SK-N-SH (cell line): ENCODE measurements around the gene CR1. TPM values are rescaled to one million over a fixed set of nuclear protein-coding genes. Genes with fewer than 3 reads are reported as not detected.

ENCODE experiments used
- CTCF ChIA-PET: fragments of 300-600, 350-600 bp; formaldehyde crosslinking; extraction: SDS; loops from one replicate; lab custom pipeline; 2021; lab: Yijun Ruan, JAX
- POLR2A ChIA-PET: fragments of 350-600 bp; sonication (Branson Sonifier 250); formaldehyde crosslinking; extraction: SDS; loops from one replicate; lab custom pipeline; 2020; ENCODE audit warnings: antibody characterized with exemption, inconsistent platforms; lab: Yijun Ruan, JAX
- DNase-seq: peaks from one replicate; pipeline ENCODE4 v3.0.0; 2012
- H2AFZ ChIP-seq: fragments of 200-600 bp; sonication (generic); 2 replicates; pipeline ENCODE4 v1.8.1; 2016; ENCODE audit warnings: antibody characterized with exemption, mild to moderate bottlenecking, low read depth
- H3F3A ChIP-seq: fragments of 200-600 bp; sonication (generic); replicated peaks from 2 replicates; pipeline ENCODE3; 2016; ENCODE audit warnings: antibody characterized with exemption, mild to moderate bottlenecking; ENCODE audit not compliant: insufficient read depth
- H3K27ac ChIP-seq, 2 experiments: fragments of 200-500 bp in 1 of 2; fragments of 200-600 bp in 1 of 2; sonication (Bioruptor generic) in 1 of 2; sonication (generic), shearing (Covaris generic) in 1 of 2; 2 replicates each; pipeline versions ENCODE4 v1.5.1 to v1.6.1; 2014 to 2016; ENCODE audit warnings: low read depth in 2 of 2, inconsistent platforms in 1 of 2, low read length in 1 of 2, mild to moderate bottlenecking in 1 of 2, mixed read lengths in 1 of 2
- H3K27me3 ChIP-seq: fragments of 200-600 bp; sonication (generic), shearing (Covaris generic); 2 replicates; pipeline ENCODE4 v1.6.1; 2016; ENCODE audit warnings: mixed run types; ENCODE audit not compliant: insufficient read depth
- H3K36me3 ChIP-seq, 2 experiments: fragments of 200-500 bp in 1 of 2; fragments of 200-600 bp in 1 of 2; sonication (Bioruptor generic) in 1 of 2; sonication (generic) in 1 of 2; replicated peaks in 1 of 2; 2 replicates each; pipeline versions ENCODE3 to v1.5.1; 2014 to 2016; ENCODE audit warnings: low read length in 1 of 2, mild to moderate bottlenecking in 1 of 2; ENCODE audit not compliant: insufficient read depth in 2 of 2, control insufficient read depth in 1 of 2
- H3K4me1 ChIP-seq, 2 experiments: fragments of 200-500 bp in 1 of 2; fragments of 200-600 bp in 1 of 2; sonication (Bioruptor generic) in 1 of 2; sonication (generic), shearing (Covaris generic) in 1 of 2; 2 replicates each; pipeline versions ENCODE4 v1.5.1 to v1.6.1; 2014 to 2016; ENCODE audit warnings: low read depth in 1 of 2, low read length in 1 of 2, mixed run types in 1 of 2; ENCODE audit not compliant: insufficient read depth in 2 of 2, control insufficient read depth in 1 of 2
- H3K4me2 ChIP-seq: fragments of 200-600 bp; sonication (generic), shearing (Covaris generic); 2 replicates; pipeline ENCODE4 v1.6.1; 2017; ENCODE audit warnings: mixed run types
- H3K4me3 ChIP-seq, 2 experiments: fragments of 200-500 bp in 1 of 2; fragments of 200-600 bp in 1 of 2; sonication (Bioruptor generic) in 1 of 2; sonication (generic), shearing (Covaris generic) in 1 of 2; 2 replicates each; pipeline versions ENCODE4 v1.5.1 to v1.8.1; 2014 to 2016; ENCODE audit warnings: low read depth in 2 of 2, inconsistent platforms in 1 of 2, low read length in 1 of 2, mild to moderate bottlenecking in 1 of 2, mixed read lengths in 1 of 2, moderate library complexity in 1 of 2
- H3K79me2 ChIP-seq: fragments of 200-600 bp; sonication (generic); 2 replicates; pipeline ENCODE4 v1.8.1; 2017; ENCODE audit warnings: mild to moderate bottlenecking; ENCODE audit not compliant: insufficient read depth
- H3K9ac ChIP-seq: fragments of 200-600 bp; sonication (generic); 2 replicates; pipeline ENCODE4 v1.6.1; 2017; ENCODE audit warnings: mixed run types
- H3K9me2 ChIP-seq: fragments of 200-600 bp; sonication (generic); 2 replicates; pipeline ENCODE4 v1.6.1; 2017; ENCODE audit warnings: mixed run types
- H3K9me3 ChIP-seq: fragments of 200-600 bp; sonication (generic); 2 replicates; pipeline ENCODE4 v1.6.1; 2017; ENCODE audit warnings: mixed run types, mild to moderate bottlenecking, moderate library complexity
- H4K20me1 ChIP-seq: fragments of 200-600 bp; sonication (generic); 2 replicates; pipeline ENCODE4 v1.6.1; 2017; ENCODE audit warnings: mild to moderate bottlenecking, mixed run types; ENCODE audit not compliant: insufficient read depth
- CHD2 ChIP-seq: fragments of 150-350 bp; IDR thresholded peaks from 2 replicates; pipeline ENCODE4 v1.6.1; 2018; ENCODE audit warnings: low read length; ENCODE audit not compliant: partially characterized antibody
- ELF1 ChIP-seq: IDR thresholded peaks from 2 replicates; pipeline ENCODE4 v1.4.0; 2012
- EP300 ChIP-seq, 2 experiments: IDR thresholded peaks; 2 replicates each; pipeline versions ENCODE4 v1.4.0 to v1.6.1; 2012; ENCODE audit warnings: borderline replicate concordance in 1 of 2, low read depth in 1 of 2, low read length in 1 of 2
- FOSL2 ChIP-seq: IDR thresholded peaks from 2 replicates; pipeline ENCODE4 v1.4.0; 2012; ENCODE audit warnings: low read depth, mild to moderate bottlenecking, moderate library complexity, borderline replicate concordance
- FOXM1 ChIP-seq: IDR thresholded peaks from 2 replicates; pipeline ENCODE4 v1.4.0; 2012; ENCODE audit warnings: low read depth, mild to moderate bottlenecking
- GABPA ChIP-seq: IDR thresholded peaks from 2 replicates; pipeline ENCODE4 v1.4.0; 2012; ENCODE audit warnings: low read depth, mild to moderate bottlenecking
- GATA2 ChIP-seq: sonication (generic); formaldehyde crosslinking; IDR thresholded peaks from 2 replicates; pipeline ENCODE4 v1.5.0; 2020; ENCODE audit warnings: mild to moderate bottlenecking, missing genetic modification reagents
- IRF3 ChIP-seq: fragments of 150-350 bp; IDR thresholded peaks from 2 replicates; pipeline ENCODE4 v1.6.1; 2016; ENCODE audit warnings: mild to moderate bottlenecking, low read depth, low read length
- MAX ChIP-seq: IDR thresholded peaks from 2 replicates; pipeline ENCODE4 v1.4.0; 2012; ENCODE audit warnings: low read depth
- PBX3 ChIP-seq: IDR thresholded peaks from 2 replicates; pipeline ENCODE4; 2012
- POLR2AphosphoS5 ChIP-seq: IDR thresholded peaks from 2 replicates; pipeline ENCODE4 v1.6.1; 2012; ENCODE audit warnings: low read depth, low read length
- RFX5 ChIP-seq: IDR thresholded peaks from 2 replicates; pipeline ENCODE4 v1.6.1; 2012; ENCODE audit warnings: mild to moderate bottlenecking, improper control_type of control experiment, low read length
- SMC3 ChIP-seq: IDR thresholded peaks from 2 replicates; pipeline ENCODE4 v1.6.1; 2012; ENCODE audit warnings: low read depth, low read length, improper control_type of control experiment
- TAF1 ChIP-seq: IDR thresholded peaks from 2 replicates; pipeline ENCODE4 v1.6.1; 2012; ENCODE audit warnings: low read depth, mild to moderate bottlenecking, low read length, moderate library complexity, borderline replicate concordance
- TCF12 ChIP-seq: IDR thresholded peaks from 2 replicates; pipeline ENCODE4 v1.4.0; 2012
- TEAD4 ChIP-seq: IDR thresholded peaks from 2 replicates; pipeline ENCODE4 v1.4.0; 2012; ENCODE audit warnings: mild to moderate bottlenecking, borderline replicate concordance; ENCODE audit not compliant: insufficient read depth
- WGBS: methylation state at CpG from one replicate; pipeline ENCODE4 v1.1.6; 2017; ENCODE audit warnings: low lambda C conversion rate; 5-methylcytosine and 5-hydroxymethylcytosine counted together
- polyA plus RNA-seq, 3 experiments: library from polyadenylated mRNA; depleted of rRNA; stranded (reverse); fragments of >200 nt; gene quantifications; 2 replicates each; pipeline ENCODE4 v1.2.3, GENCODE V29; 2012
- TF ChIP-seq, protein P1 (sequence below): fragments of 150-350 bp; IDR thresholded peaks from 2 replicates; pipeline ENCODE4 v1.6.1; 2017; ENCODE audit warnings: antibody characterized with exemption, low read length, low read depth, borderline replicate concordance
- TF ChIP-seq, protein P2 (sequence below): fragments of 200-600 bp; sonication (generic); IDR thresholded peaks from 2 replicates; pipeline ENCODE4 v1.6.1; 2017; ENCODE audit warnings: antibody characterized with exemption, mild to moderate bottlenecking, moderate library complexity

Gene CR1
- polyA plus RNA-seq, 1 of the 3 experiments (the other 2 are of a cell fraction): not detected

DNA sequence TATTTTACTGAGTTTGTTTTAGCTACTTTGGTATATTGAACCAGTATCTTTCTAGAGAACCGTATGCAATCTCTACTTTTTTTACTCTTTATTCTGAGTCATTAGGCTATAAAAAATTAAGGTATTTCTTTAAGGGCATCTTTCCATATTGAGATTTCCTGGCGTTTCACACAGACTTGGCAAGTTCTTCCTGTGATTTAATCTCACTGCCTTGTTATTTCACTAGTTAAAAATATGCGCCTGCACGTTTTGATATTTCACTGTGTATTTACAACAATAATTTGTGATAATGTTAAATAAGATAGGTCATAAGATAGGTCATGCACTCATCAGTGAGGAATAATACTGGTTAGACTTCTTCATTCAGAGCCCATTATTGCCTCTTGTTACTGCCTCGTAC lies 132.8 kb downstream of the CR1 start:
- TF ChIP-seq SMC3 (no peak), EP300 (IDR thresholded peaks at IDR 0.05; ENCODE audit: borderline replicate concordance in 1 of 2, low read depth in 1 of 2, low read length in 1 of 2) (no peak), POLR2AphosphoS5 (no peak), RFX5 (no peak), FOSL2 (no peak), FOXM1 (no peak), TAF1 (no peak), GABPA (no peak), ELF1 (no peak), GATA2 (no peak), IRF3 (no peak), TEAD4 (no peak), PBX3 (no peak), TCF12 (no peak), MAX (no peak), CHD2 (no peak)
- TF ChIP-seq, protein P1, sequence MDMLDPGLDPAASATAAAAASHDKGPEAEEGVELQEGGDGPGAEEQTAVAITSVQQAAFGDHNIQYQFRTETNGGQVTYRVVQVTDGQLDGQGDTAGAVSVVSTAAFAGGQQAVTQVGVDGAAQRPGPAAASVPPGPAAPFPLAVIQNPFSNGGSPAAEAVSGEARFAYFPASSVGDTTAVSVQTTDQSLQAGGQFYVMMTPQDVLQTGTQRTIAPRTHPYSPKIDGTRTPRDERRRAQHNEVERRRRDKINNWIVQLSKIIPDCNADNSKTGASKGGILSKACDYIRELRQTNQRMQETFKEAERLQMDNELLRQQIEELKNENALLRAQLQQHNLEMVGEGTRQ: no peak
- TF ChIP-seq, protein P2, sequence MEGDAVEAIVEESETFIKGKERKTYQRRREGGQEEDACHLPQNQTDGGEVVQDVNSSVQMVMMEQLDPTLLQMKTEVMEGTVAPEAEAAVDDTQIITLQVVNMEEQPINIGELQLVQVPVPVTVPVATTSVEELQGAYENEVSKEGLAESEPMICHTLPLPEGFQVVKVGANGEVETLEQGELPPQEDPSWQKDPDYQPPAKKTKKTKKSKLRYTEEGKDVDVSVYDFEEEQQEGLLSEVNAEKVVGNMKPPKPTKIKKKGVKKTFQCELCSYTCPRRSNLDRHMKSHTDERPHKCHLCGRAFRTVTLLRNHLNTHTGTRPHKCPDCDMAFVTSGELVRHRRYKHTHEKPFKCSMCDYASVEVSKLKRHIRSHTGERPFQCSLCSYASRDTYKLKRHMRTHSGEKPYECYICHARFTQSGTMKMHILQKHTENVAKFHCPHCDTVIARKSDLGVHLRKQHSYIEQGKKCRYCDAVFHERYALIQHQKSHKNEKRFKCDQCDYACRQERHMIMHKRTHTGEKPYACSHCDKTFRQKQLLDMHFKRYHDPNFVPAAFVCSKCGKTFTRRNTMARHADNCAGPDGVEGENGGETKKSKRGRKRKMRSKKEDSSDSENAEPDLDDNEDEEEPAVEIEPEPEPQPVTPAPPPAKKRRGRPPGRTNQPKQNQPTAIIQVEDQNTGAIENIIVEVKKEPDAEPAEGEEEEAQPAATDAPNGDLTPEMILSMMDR: no peak
- Histone ChIP-seq H3K4me1 (no peaks in the 10 kb centered on the region), H3K36me3 (no peaks in the 10 kb centered on the region), H3K9ac (no peak overlapping the region), H3F3A (no peaks in the 10 kb centered on the region), H4K20me1 (no peaks in the 10 kb centered on the region), H3K4me2 (no peak overlapping the region), H3K9me3 (no peaks in the 10 kb centered on the region), H2AFZ (no peak overlapping the region), H3K27me3 (peaks cover 16% of the 10 kb centered on the region; the same call in 1 of the 2 replicates), H3K79me2 (no peaks in the 10 kb centered on the region), H3K27ac (no peak overlapping the region), H3K9me2 (no peaks in the 10 kb centered on the region), H3K4me3 (no peak overlapping the region)
- ChIA-PET CTCF (interaction anchor here (1.0 kb wide), 1 partner anchor 44 kb away, joined by 3 read pairs; no protein-coding TSS in a partner anchor), POLR2A (no interaction called here)
- 7% methylated on average over 5 of the region's 5 CpGs for WGBS
- no peak for DNase-seq
